ENCODE results near the gene EN1. TPM values are rescaled to one million over a fixed set of nuclear protein-coding genes. Genes with fewer than 3 reads are reported as not detected.

EN1 gene
- total and polyA plus RNA-seq, 2 of the 4 experiments (the other 2 are of a cell fraction) = not detected

DNA sequence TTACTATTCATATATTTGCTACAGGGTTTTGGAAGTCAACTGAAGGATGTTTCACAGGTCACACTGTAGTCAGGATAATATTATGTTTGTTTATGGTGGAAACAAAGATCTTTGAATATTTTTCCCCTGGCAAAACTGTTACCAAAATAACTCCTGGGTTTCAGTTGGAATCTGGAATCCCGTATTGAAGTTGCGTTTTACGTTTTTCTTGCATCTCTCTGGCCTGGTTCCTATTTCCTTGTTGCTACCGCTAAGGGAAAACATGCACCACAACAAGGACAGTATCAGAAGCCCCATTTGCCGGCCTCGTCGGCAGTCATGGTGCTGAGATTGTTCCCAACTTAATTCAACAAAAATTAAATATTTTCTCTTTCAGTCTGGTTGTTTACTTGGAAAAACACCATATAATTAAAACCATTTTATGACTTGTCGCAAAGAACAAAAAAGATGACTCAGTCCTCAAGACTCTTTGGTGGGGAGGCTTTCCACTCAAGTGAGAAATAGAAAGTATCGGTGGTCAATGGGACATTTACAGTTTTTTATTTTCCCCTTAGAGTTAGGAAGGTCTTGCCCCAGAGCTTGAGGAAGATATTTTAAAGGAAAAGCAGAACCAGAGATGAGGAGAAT lies 42.3 kb downstream of the EN1 start:
- no peak overlapping the region for H2BK120ac ChIP-seq (ENCODE audit: low read depth, low read length)
- no peak overlapping the region for H2AFZ ChIP-seq (replicated peaks; ENCODE audit: low read length, poor library complexity)
- ChIA-PET CTCF (no interaction called here), POLR2A (ENCODE audit: unreplicated experiment) (no interaction called here)
- in situ Hi-C loops (cut with MboI; ENCODE audit: low sequenced_read_pairs) = no loop called here
- H3K4me2 ChIP-seq (ENCODE audit: low read depth, low read length) = no peak overlapping the region
- no peak overlapping the region for H3K27ac ChIP-seq (ENCODE audit: insufficient read depth, low read length)
- TF ChIP-seq RAD21 (IDR thresholded peaks at IDR 0.05; ENCODE audit: low read length) (no peak), MXI1 (IDR thresholded peaks at IDR 0.05; ENCODE audit: borderline replicate concordance, low read depth, low read length) (no peak), BHLHE40 (IDR thresholded peaks at IDR 0.05; ENCODE audit: low read depth, low read length) (no peak), RFX5 (IDR thresholded peaks at IDR 0.05; ENCODE audit: low read depth, low read length) (no peak)
- TF ChIP-seq, protein P1, sequence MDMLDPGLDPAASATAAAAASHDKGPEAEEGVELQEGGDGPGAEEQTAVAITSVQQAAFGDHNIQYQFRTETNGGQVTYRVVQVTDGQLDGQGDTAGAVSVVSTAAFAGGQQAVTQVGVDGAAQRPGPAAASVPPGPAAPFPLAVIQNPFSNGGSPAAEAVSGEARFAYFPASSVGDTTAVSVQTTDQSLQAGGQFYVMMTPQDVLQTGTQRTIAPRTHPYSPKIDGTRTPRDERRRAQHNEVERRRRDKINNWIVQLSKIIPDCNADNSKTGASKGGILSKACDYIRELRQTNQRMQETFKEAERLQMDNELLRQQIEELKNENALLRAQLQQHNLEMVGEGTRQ (IDR thresholded peaks at IDR 0.05; ENCODE audit: low read depth, low read length) = no peak
- TF ChIP-seq, protein P2, sequence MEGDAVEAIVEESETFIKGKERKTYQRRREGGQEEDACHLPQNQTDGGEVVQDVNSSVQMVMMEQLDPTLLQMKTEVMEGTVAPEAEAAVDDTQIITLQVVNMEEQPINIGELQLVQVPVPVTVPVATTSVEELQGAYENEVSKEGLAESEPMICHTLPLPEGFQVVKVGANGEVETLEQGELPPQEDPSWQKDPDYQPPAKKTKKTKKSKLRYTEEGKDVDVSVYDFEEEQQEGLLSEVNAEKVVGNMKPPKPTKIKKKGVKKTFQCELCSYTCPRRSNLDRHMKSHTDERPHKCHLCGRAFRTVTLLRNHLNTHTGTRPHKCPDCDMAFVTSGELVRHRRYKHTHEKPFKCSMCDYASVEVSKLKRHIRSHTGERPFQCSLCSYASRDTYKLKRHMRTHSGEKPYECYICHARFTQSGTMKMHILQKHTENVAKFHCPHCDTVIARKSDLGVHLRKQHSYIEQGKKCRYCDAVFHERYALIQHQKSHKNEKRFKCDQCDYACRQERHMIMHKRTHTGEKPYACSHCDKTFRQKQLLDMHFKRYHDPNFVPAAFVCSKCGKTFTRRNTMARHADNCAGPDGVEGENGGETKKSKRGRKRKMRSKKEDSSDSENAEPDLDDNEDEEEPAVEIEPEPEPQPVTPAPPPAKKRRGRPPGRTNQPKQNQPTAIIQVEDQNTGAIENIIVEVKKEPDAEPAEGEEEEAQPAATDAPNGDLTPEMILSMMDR (conservative IDR thresholded peaks at IDR 0.05; ENCODE audit: low read depth, low read length) = no peak
- no peak overlapping the region for H3K56ac ChIP-seq (ENCODE audit: extremely low read depth, insufficient read depth, low read length)
- H4K8ac ChIP-seq (ENCODE audit: low read depth in 2 of 2, low read length in 2 of 2) = no peak overlapping the region
- H3K36me3 ChIP-seq (ENCODE audit: control insufficient read depth, insufficient read depth, low read length) = no peaks in the 10 kb centered on the region
- no peak overlapping the region for H3K4ac ChIP-seq (ENCODE audit: low read depth, low read length)
- H3K23ac ChIP-seq (ENCODE audit: low read depth, low read length) = no peak overlapping the region
- no peak overlapping the region for H4K5ac ChIP-seq (ENCODE audit: low read depth, low read length)
- no peak overlapping the region for H2AK9ac ChIP-seq (replicated peaks; ENCODE audit: low read depth, low read length, poor library complexity)
- DNase-seq = no peak
- no peak overlapping the region for H2BK20ac ChIP-seq (ENCODE audit: low read depth, low read length)
- H3K9me1 ChIP-seq (ENCODE audit: insufficient read depth, low read length) = no peaks in the 10 kb centered on the region
- no peak overlapping the region for H3K14ac ChIP-seq (replicated peaks; ENCODE audit: low read depth, low read length)
- H3K18ac ChIP-seq (ENCODE audit: low read depth, low read length) = no peak overlapping the region
- H2BK5ac ChIP-seq (ENCODE audit: low read depth, low read length, poor library complexity, severe bottlenecking) = no peak overlapping the region
- no peak overlapping the region for H3K9ac ChIP-seq (ENCODE audit: low read depth, low read length)
- H3K27me3 ChIP-seq (ENCODE audit: control insufficient read depth, insufficient read depth, low read length) = peaks cover 16% of the 10 kb centered on the region
- H4K20me1 ChIP-seq (ENCODE audit: insufficient read depth, low read length) = no peaks in the 10 kb centered on the region
- no peak overlapping the region for H2AK5ac ChIP-seq (ENCODE audit: low read depth, low read length)
- H3K4me1 ChIP-seq (ENCODE audit: control insufficient read depth, insufficient read depth, low read length) = no peaks in the 10 kb centered on the region
- H3K9me3 ChIP-seq (ENCODE audit: control insufficient read depth, insufficient read depth, low read length) = no peaks in the 10 kb centered on the region
- dilution Hi-C loops (cut with HindIII; ENCODE audit: low sequenced_read_pairs, unreplicated experiment) = no loop called here
- no peaks in the 10 kb centered on the region for H3K79me1 ChIP-seq (ENCODE audit: low read depth in 1 of 2, low read length in 2 of 2)
- no peak overlapping the region for H3K4me3 ChIP-seq (ENCODE audit: insufficient read depth, low read depth, low read length)
- no TSS peak for BruUV-seq (replicated peaks)
- intact Hi-C loops (cut with micrococcal nuclease) = no loop called here
- H2BK15ac ChIP-seq (ENCODE audit: low read depth, low read length) = no peak overlapping the region
- H4K91ac ChIP-seq (ENCODE audit: insufficient read depth, low read depth, low read length) = no peak overlapping the region
- 74% methylated on average over 4 of the region's 9 CpGs; no CpG with 5 or more reads in 1 of the 2 experiments for WGBS, 2 experiments (ENCODE audit: extremely low coverage in 2 of 2, insufficient read length in 1 of 2)
- no peak for ATAC-seq (ENCODE audit: low read depth)

All from IMR-90 (cell line).